GM18873 (cell line): Measurements from ENCODE around the gene MT1G.
"Not testable (repeated sequence)": the region's sequence is repeated elsewhere in the genome, so short reads cannot be mapped to it uniquely, and the experiment has no call there.

Experiments
- ATAC-seq: cut with Tn5 transposase; IDR thresholded peaks from one replicate; pipeline ENCODE4 v1.9.1; 2021; ENCODE audit warnings: mild to moderate bottlenecking, moderate library complexity, moderate number of reproducible peaks; ENCODE audit not compliant: unreplicated experiment, low FRiP score

Gene MT1G

GRCh38 chr16:56623637-56624036, 44.2 kb downstream of the MT1G start:
- no peak for ATAC-seq

GRCh38 chr16:56623184-56623583, 44.7 kb downstream of the MT1G start:
- not testable (repeated sequence) for ATAC-seq

GRCh38 chr16:56621665-56622445, 46.0 kb downstream of the MT1G start:
- not testable (repeated sequence) for ATAC-seq

- no peak for ATAC-seq
Observed at GRCh38 chr16:56620339-56620897, 47.4 kb downstream of the MT1G start.

- ATAC-seq = no peak
Observed at GRCh38 chr16:56618138-56618537, 49.7 kb downstream of the MT1G start.

GRCh38 chr16:56617212-56618085, 50.4 kb downstream of the MT1G start:
- ATAC-seq = no peak
